Common myeloid progenitor, CD34-positive (primary cell): ENCODE data around the gene REXO4.
"Not testable (repeated sequence)": the region's sequence is repeated elsewhere in the genome, so short reads cannot be mapped to it uniquely, and the experiment has no call there.

ENCODE experiments used
- CTCF ChIA-PET: fragments of 350-600 bp; sonication (Branson Sonifier 250); formaldehyde crosslinking; loops from one replicate; lab custom pipeline; 2021; ENCODE audit warnings: antibody characterized with exemption; lab: Charles Lee
- POLR2A ChIA-PET: fragments of 350-600 bp; sonication (Branson Sonifier 250); formaldehyde crosslinking; loops from one replicate; lab custom pipeline; 2021; ENCODE audit warnings: antibody characterized with exemption; lab: Charles Lee
- DNase-seq, 3 donors: peaks; one replicate each; pipeline versions ENCODE4 v3.0.0 to v3.0.0-alpha.2; 2013
- H3K27ac ChIP-seq, 2 experiments: 1 replicate in 1 of 2; 2 replicates in 1 of 2; pipeline ENCODE4 v1.7.0; 2013; ENCODE audit warnings: inconsistent platforms in 2 of 2, low read length in 2 of 2, mild to moderate bottlenecking in 2 of 2, low read depth in 1 of 2, moderate library complexity in 1 of 2; ENCODE audit not compliant: severe bottlenecking in 2 of 2, insufficient read depth in 1 of 2, poor library complexity in 1 of 2
- H3K27me3 ChIP-seq, 5 experiments: replicated peaks in 2 of 5; 1 replicate in 3 of 5; 2 replicates in 2 of 5; pipeline versions ENCODE4 v1.6.1 to v1.7.0; 2013; ENCODE audit warnings: low read length in 4 of 5, mild to moderate bottlenecking in 2 of 5, moderate library complexity in 2 of 5, inconsistent platforms in 1 of 5; ENCODE audit not compliant: insufficient read depth in 5 of 5, control insufficient read depth in 4 of 5
- H3K36me3 ChIP-seq, 4 experiments: 1 replicate in 2 of 4; 2 replicates in 2 of 4; pipeline versions ENCODE4 v1.6.1 to v1.7.0; 2013; ENCODE audit warnings: low read length in 3 of 4, control low read depth in 1 of 4, mild to moderate bottlenecking in 1 of 4; ENCODE audit not compliant: control insufficient read depth in 4 of 4, insufficient read depth in 4 of 4
- H3K4me1 ChIP-seq, 4 experiments: 1 replicate in 3 of 4; 2 replicates in 1 of 4; pipeline versions ENCODE4 v1.6.1 to v1.7.1; 2013; ENCODE audit warnings: low read length in 3 of 4, mild to moderate bottlenecking in 3 of 4, control low read depth in 1 of 4, inconsistent platforms in 1 of 4, moderate library complexity in 1 of 4; ENCODE audit not compliant: control insufficient read depth in 4 of 4, insufficient read depth in 4 of 4; ENCODE audit errors: control extremely low read depth in 1 of 4
- H3K4me3 ChIP-seq, 7 experiments: 1 replicate in 4 of 7; 2 replicates in 3 of 7; pipeline versions ENCODE4 v1.5.1 to v1.7.0; 2013; ENCODE audit warnings: mild to moderate bottlenecking in 7 of 7, low read length in 6 of 7, moderate library complexity in 6 of 7, inconsistent platforms in 2 of 7, low read depth in 2 of 7, control low read depth in 1 of 7; ENCODE audit not compliant: insufficient read depth in 4 of 7, control insufficient read depth in 1 of 7; ENCODE audit errors: extremely low read depth in 1 of 7
- H3K9me3 ChIP-seq, 5 experiments: 1 replicate in 4 of 5; 2 replicates in 1 of 5; pipeline versions ENCODE4 v1.6.1 to v1.7.1; 2013; ENCODE audit warnings: low read length in 4 of 5, mild to moderate bottlenecking in 2 of 5, inconsistent platforms in 1 of 5, low read depth in 1 of 5, moderate library complexity in 1 of 5; ENCODE audit not compliant: control insufficient read depth in 4 of 5, insufficient read depth in 2 of 5; ENCODE audit errors: control extremely low read depth in 1 of 5
- WGBS: methylation state at CpG from one replicate; pipeline ENCODE4 v1.1.5; 2013; ENCODE audit not compliant: insufficient coverage; 5-methylcytosine and 5-hydroxymethylcytosine counted together

Gene REXO4

GRCh38 chr9:133391449-133391848, 26.4 kb downstream of the REXO4 start:
- H3K4me3 ChIP-seq, H3K4me1 ChIP-seq, H3K9me3 ChIP-seq, DNase-seq, H3K36me3 ChIP-seq, CTCF ChIA-PET, POLR2A ChIA-PET, H3K27ac ChIP-seq, H3K27me3 ChIP-seq: not testable (repeated sequence)
- no CpG with 5 or more reads among the region's 4 CpGs for WGBS

- Histone ChIP-seq H3K36me3 (no peaks in the 10 kb centered on the region), H3K4me3 (no peak overlapping the region), H3K27ac (no peak overlapping the region), H3K9me3 (no peaks in the 10 kb centered on the region), H3K4me1 (peaks cover 0 to 4% (median 0%) of the 10 kb centered on the region in 4 experiments), H3K27me3 (no peaks in the 10 kb centered on the region)
- no peak for DNase-seq
- 97% methylated on average over 6 of the region's 7 CpGs for WGBS
- POLR2A ChIA-PET: no interaction called here
- CTCF ChIA-PET: interaction anchor here (1.1 kb wide), 1 partner anchor 12 kb away, joined by 3 read pairs; no protein-coding TSS in a partner anchor
Measured at GRCh38 chr9:133390713-133391112, 27.1 kb downstream of the REXO4 start.

- no peaks in the 10 kb centered on the region for H3K36me3 ChIP-seq
- no peak overlapping the region for H3K27ac ChIP-seq
- CTCF ChIA-PET: interaction anchor here (1.6 kb wide), 1 partner anchor 10 kb away, joined by 4 read pairs; no protein-coding TSS in a partner anchor
- POLR2A ChIA-PET: no interaction called here
- 91% methylated on average over 13 of the region's 13 CpGs for WGBS
- H3K4me1 ChIP-seq: peaks cover 0 to 3% (median 0%) of the 10 kb centered on the region in 4 experiments
- H3K9me3 ChIP-seq: no peaks in the 10 kb centered on the region
- no peaks in the 10 kb centered on the region for H3K27me3 ChIP-seq
- H3K4me3 ChIP-seq: no peak overlapping the region
- no peak for DNase-seq
Measured at GRCh38 chr9:133389562-133389961, 28.2 kb downstream of the REXO4 start.

GRCh38 chr9:133389025-133389557, 28.7 kb downstream of the REXO4 start:
- no peaks in the 10 kb centered on the region for H3K27me3 ChIP-seq
- POLR2A ChIA-PET: no interaction called here
- 94% methylated on average over 12 of the region's 12 CpGs for WGBS

GRCh38 chr9:133387680-133388079, 30.1 kb downstream of the REXO4 start:
- Histone ChIP-seq H3K9me3 (no peaks in the 10 kb centered on the region), H3K36me3 (no peaks in the 10 kb centered on the region), H3K4me1 (no peaks in the 10 kb centered on the region), H3K4me3 (no peak overlapping the region), H3K27ac (no peak overlapping the region), H3K27me3 (no peaks in the 10 kb centered on the region)
- ChIA-PET CTCF (interaction anchor here (1.6 kb wide), 1 partner anchor 9 kb away, joined by 5 read pairs; no protein-coding TSS in a partner anchor), POLR2A (no interaction called here)
- DNase-seq: no peak
- WGBS: 94% methylated on average over 7 of the region's 9 CpGs

More at GRCh38 chr9:133389025-133389557, 28.7 kb downstream of the REXO4 start:
- no peak for DNase-seq
- H3K4me3 ChIP-seq: no peak overlapping the region
- H3K27ac ChIP-seq: no peak overlapping the region
- H3K4me1 ChIP-seq: no peaks in the 10 kb centered on the region
- H3K9me3 ChIP-seq: no peaks in the 10 kb centered on the region
- H3K36me3 ChIP-seq: no peaks in the 10 kb centered on the region
- CTCF ChIA-PET: interaction anchor here (0.8 to 1.6 kb wide), 2 partner anchors 11 to 203 kb away, joined by 3 to 4 read pairs; no protein-coding TSS in a partner anchor

- H3K9me3 ChIP-seq: no peaks in the 10 kb centered on the region
- H3K4me1 ChIP-seq: no peaks in the 10 kb centered on the region
- H3K36me3 ChIP-seq: no peaks in the 10 kb centered on the region
- H3K27ac ChIP-seq: no peak overlapping the region
- no peaks in the 10 kb centered on the region for H3K27me3 ChIP-seq
- DNase-seq: no peak
- POLR2A ChIA-PET: no interaction called here
- H3K4me3 ChIP-seq: no peak overlapping the region
- WGBS: 94% methylated on average over 13 of the region's 13 CpGs
- CTCF ChIA-PET: interaction anchor here (1.4 to 1.5 kb wide), 2 partner anchors 19 to 98 kb away, joined by 3 read pairs; no protein-coding TSS in a partner anchor
Measured at GRCh38 chr9:133386338-133386737, 31.5 kb downstream of the REXO4 start.

- no peaks in the 10 kb centered on the region for H3K36me3 ChIP-seq
- WGBS: 94% methylated on average over 11 of the region's 14 CpGs
- no peaks in the 10 kb centered on the region for H3K27me3 ChIP-seq
- H3K27ac ChIP-seq: no peak overlapping the region
- no peak overlapping the region for H3K4me3 ChIP-seq
- no peaks in the 10 kb centered on the region for H3K9me3 ChIP-seq
- H3K4me1 ChIP-seq: no peaks in the 10 kb centered on the region
- CTCF ChIA-PET: interaction anchor here (1.0 to 1.4 kb wide), 3 partner anchors 10 to 98 kb away, joined by 3 read pairs; no protein-coding TSS in a partner anchor
- no peak for DNase-seq
- POLR2A ChIA-PET: no interaction called here
Measured at GRCh38 chr9:133385452-133385851, 32.4 kb downstream of the REXO4 start.
